HCT116 (cell line): Measurements from ENCODE around the gene FGF14. TPM values are rescaled to one million over a fixed set of nuclear protein-coding genes. Genes with fewer than 3 reads are reported as not detected.

Source experiments
- ATAC-seq: fragments of 200-7000 bp; cut with Tn5 transposase; 2 replicates; pipeline ENCODE4 v1.9.1; 2020; ENCODE audit warnings: mild to moderate bottlenecking, moderate library complexity
- BruUV-seq: library from RNA; stranded (reverse); fragments of 400-500 nt; replicated peaks from 2 replicates; lab custom pipeline; 2021; lab: Mats Ljungman, UMichigan
- CTCF ChIA-PET: fragments of 300-600 bp; sonication (Branson Sonifier 250); formaldehyde crosslinking; loops from one replicate; lab custom pipeline; 2021; ENCODE audit warnings: antibody characterized with exemption; lab: Charles Lee
- POLR2A ChIA-PET: fragments of 300-600, 350-600 bp; sonication (Branson Sonifier 250); formaldehyde crosslinking; loops from one replicate; lab custom pipeline; 2021; ENCODE audit warnings: antibody characterized with exemption; lab: Charles Lee
- RAD21 ChIA-PET, 2 experiments: fragments of 300-600 bp; sonication (Branson Sonifier 250); formaldehyde crosslinking; loops; one replicate each; lab custom pipeline; 2023; ENCODE audit warnings: low total read pairs in 2 of 2; ENCODE audit not compliant: uncharacterized antibody in 2 of 2, unreplicated experiment in 2 of 2, low non-redundant PET in 1 of 2; lab: Charles Lee
- DNase-seq: peaks from one replicate; pipeline ENCODE4 v3.0.0-alpha.2; 2010; ENCODE audit warnings: low read depth, low spot score
- H2AFZ ChIP-seq: fragments of 200-600 bp; shearing (Covaris generic), sonication (generic); 2 replicates; pipeline ENCODE4 v1.6.1; 2017; ENCODE audit warnings: low read depth, mixed run types, mixed read lengths, antibody characterized with exemption, low read length; ENCODE audit not compliant: poor library complexity, severe bottlenecking
- H3K27ac ChIP-seq: 2 replicates; pipeline ENCODE4 v1.5.1; 2012; ENCODE audit warnings: low read depth, low read length
- H3K27me3 ChIP-seq: fragments of 200-600 bp; sonication (generic); 2 replicates; pipeline ENCODE4 v1.6.1; 2016; ENCODE audit warnings: mixed run types, low read length, mixed read lengths; ENCODE audit not compliant: insufficient read depth
- H3K36me3 ChIP-seq, 2 experiments: fragments of 200-500 bp in 1 of 2; fragments of 200-600 bp in 1 of 2; sonication (Bioruptor generic) in 1 of 2; sonication (generic) in 1 of 2; 2 replicates each; pipeline versions ENCODE4 v1.5.1 to v1.6.1; 2014 to 2016; ENCODE audit warnings: low read length in 2 of 2, inconsistent platforms in 1 of 2, mixed read lengths in 1 of 2, mixed run types in 1 of 2; ENCODE audit not compliant: insufficient read depth in 2 of 2, control insufficient read depth in 1 of 2
- H3K4me1 ChIP-seq, 2 experiments: fragments of 200-600 bp in 1 of 2; sonication (generic) in 1 of 2; 2 replicates each; pipeline versions ENCODE4 v1.5.1 to v1.6.1; 2012 to 2017; ENCODE audit warnings: low read length in 2 of 2, inconsistent platforms in 1 of 2, mild to moderate bottlenecking in 1 of 2, mixed read lengths in 1 of 2, mixed run types in 1 of 2, moderate library complexity in 1 of 2; ENCODE audit not compliant: insufficient read depth in 2 of 2, control insufficient read depth in 1 of 2
- H3K4me2 ChIP-seq: fragments of 200-600 bp; sonication (generic); 2 replicates; pipeline ENCODE4 v1.6.1; 2017; ENCODE audit warnings: mixed run types, low read length, mixed read lengths
- H3K4me3 ChIP-seq, 2 experiments: fragments of 200-600 bp in 1 of 2; sonication (generic) in 1 of 2; replicated peaks in 1 of 2; 2 replicates each; pipeline ENCODE4 v1.5.1; 2011 to 2016; ENCODE audit warnings: low read length in 2 of 2, control low read depth in 1 of 2, low read depth in 1 of 2, mild to moderate bottlenecking in 1 of 2, mixed read lengths in 1 of 2, mixed run types in 1 of 2
- H3K79me2 ChIP-seq: fragments of 200-600 bp; sonication (generic); 2 replicates; pipeline ENCODE4 v1.6.1; 2017; ENCODE audit warnings: mild to moderate bottlenecking, mixed run types, low read length, moderate library complexity, mixed read lengths; ENCODE audit not compliant: insufficient read depth
- H3K9ac ChIP-seq: fragments of 200-600 bp; sonication (generic); 2 replicates; pipeline ENCODE4 v1.6.1; 2016; ENCODE audit warnings: low read length, mixed read lengths
- H3K9me2 ChIP-seq: fragments of 200-600 bp; sonication (generic), shearing (Covaris generic); 2 replicates; pipeline ENCODE4 v1.6.1; 2017; ENCODE audit warnings: mixed run types, mild to moderate bottlenecking, moderate library complexity; ENCODE audit not compliant: insufficient read depth
- H3K9me3 ChIP-seq, 2 experiments: fragments of 200-500 bp in 1 of 2; fragments of 200-600 bp in 1 of 2; sonication (Bioruptor generic) in 1 of 2; sonication (generic) in 1 of 2; 2 replicates each; pipeline ENCODE4 v1.6.1; 2014 to 2017; ENCODE audit warnings: low read length in 2 of 2, mixed read lengths in 2 of 2, inconsistent platforms in 1 of 2, low read depth in 1 of 2, mild to moderate bottlenecking in 1 of 2, mixed run types in 1 of 2, moderate library complexity in 1 of 2; ENCODE audit not compliant: control insufficient read depth in 1 of 2, insufficient read depth in 1 of 2
- H4K20me1 ChIP-seq: fragments of 200-600 bp; sonication (generic), shearing (Covaris generic); 2 replicates; pipeline ENCODE4 v1.6.1; 2017; ENCODE audit warnings: mixed run types, mild to moderate bottlenecking, moderate library complexity; ENCODE audit not compliant: insufficient read depth
- CBX3 ChIP-seq: IDR thresholded peaks from 2 replicates; pipeline ENCODE4 v1.6.1; 2012; ENCODE audit warnings: low read depth
- CEBPB ChIP-seq: IDR thresholded peaks from 2 replicates; pipeline ENCODE4 v1.6.1; 2012; ENCODE audit warnings: low read depth
- EGR1 ChIP-seq: IDR thresholded peaks from 2 replicates; pipeline ENCODE4 v1.6.1; 2012; ENCODE audit warnings: low read depth
- EZH2 ChIP-seq: fragments of 200-600 bp; sonication (generic); IDR thresholded peaks from 2 replicates; pipeline ENCODE4 v1.6.1; 2017; ENCODE audit warnings: antibody characterized with exemption, mixed run types
- EZH2phosphoT487 ChIP-seq: fragments of 200-600 bp; IDR thresholded peaks from 2 replicates; pipeline ENCODE4 v1.6.1; 2018; ENCODE audit warnings: antibody characterized with exemption, borderline replicate concordance
- FOSL1 ChIP-seq: IDR thresholded peaks from 2 replicates; pipeline ENCODE4 v1.6.1; 2012; ENCODE audit warnings: low read depth
- POLR2A ChIP-seq: IDR thresholded peaks from 2 replicates; pipeline ENCODE4 v1.7.0; 2011; ENCODE audit warnings: borderline replicate concordance; ENCODE audit not compliant: insufficient read depth, insufficient read length; ENCODE audit errors: extremely low read depth
- POLR2AphosphoS5 ChIP-seq: IDR thresholded peaks from 2 replicates; pipeline ENCODE4 v1.6.1; 2011; ENCODE audit warnings: mild to moderate bottlenecking, low read depth, low read length, moderate library complexity
- RAD21 ChIP-seq: IDR thresholded peaks from 2 replicates; pipeline ENCODE4 v1.6.1; 2012; ENCODE audit warnings: low read depth, mild to moderate bottlenecking
- SP1 ChIP-seq: IDR thresholded peaks from 2 replicates; pipeline ENCODE4 v1.6.1; 2012; ENCODE audit warnings: low read depth
- TCF7L2 ChIP-seq: IDR thresholded peaks from 2 replicates; pipeline ENCODE4 v1.7.0; 2011; ENCODE audit warnings: borderline replicate concordance, inconsistent platforms; ENCODE audit not compliant: insufficient read depth, insufficient read length; ENCODE audit errors: extremely low read depth
- ZNF274 ChIP-seq: fragments of 200-500 bp; sonication (Bioruptor generic); IDR thresholded peaks from 2 replicates; pipeline ENCODE4 v1.6.1; 2014; ENCODE audit warnings: mild to moderate bottlenecking, low read depth, low read length, inconsistent platforms
- intact Hi-C: fragments of 100-400 bp; cut with micrococcal nuclease; formaldehyde crosslinking; loops from 2 replicates; pipeline ENCODE4 v1.10.0; 2022
- total RNA-seq: library from RNA; stranded (reverse); gene quantifications from one replicate; pipeline ENCODE4 v1.2.1, GENCODE V29; 2021; ENCODE audit not compliant: unreplicated experiment
- TF ChIP-seq, protein P1 (sequence below): IDR thresholded peaks from 2 replicates; pipeline ENCODE4 v1.6.1; 2012
- TF ChIP-seq, protein P2 (sequence below), 3 experiments: fragments of 200-600 bp in 1 of 3; sonication (generic) in 1 of 3; IDR thresholded peaks in 2 of 3; conservative IDR thresholded peaks in 1 of 3; 2 replicates each; pipeline ENCODE4 v1.5.1; 2012 to 2017; ENCODE audit warnings: low read depth in 2 of 3, low read length in 2 of 3, antibody characterized with exemption in 1 of 3, borderline replicate concordance in 1 of 3, control low read depth in 1 of 3, mild to moderate bottlenecking in 1 of 3, mixed read lengths in 1 of 3, mixed run types in 1 of 3, moderate library complexity in 1 of 3; ENCODE audit not compliant: insufficient read depth in 1 of 3

Gene FGF14
- total RNA-seq, 1 experiment from 2014 or later, result not detected

DNA sequence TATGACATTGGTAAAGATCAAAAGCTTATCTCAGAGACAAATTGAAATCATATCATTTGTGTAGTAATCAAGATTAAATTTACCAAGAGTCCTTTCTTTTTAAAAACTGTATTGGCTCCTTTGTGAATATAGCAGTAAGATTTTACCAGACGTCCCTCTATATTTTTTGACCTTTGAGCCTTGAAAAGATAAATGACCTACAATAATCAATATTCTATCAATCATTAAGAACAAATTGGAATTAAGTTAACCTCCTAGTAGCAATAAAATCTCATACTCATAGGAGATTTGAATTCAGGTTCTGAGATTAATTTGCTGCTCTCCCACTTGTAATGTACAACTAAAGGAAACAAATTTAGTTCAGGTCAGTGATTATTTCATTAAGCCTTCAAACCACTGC is 78.3 kb downstream of the FGF14 start:
- ATAC-seq, result no peak
- no peaks in the 10 kb centered on the region for H3K9me2 ChIP-seq
- no peak overlapping the region for H2AFZ ChIP-seq
- POLR2A ChIA-PET, result no interaction called here
- no peak overlapping the region for H3K27ac ChIP-seq
- H3K79me2 ChIP-seq, result no peaks in the 10 kb centered on the region
- BruUV-seq, result no TSS peak
- intact Hi-C loops, result no loop called here
- RAD21 ChIA-PET, result no interaction called here
- H3K4me2 ChIP-seq, result no peak overlapping the region
- H3K4me3 ChIP-seq, result no peak overlapping the region
- no peaks in the 10 kb centered on the region for H4K20me1 ChIP-seq
- CTCF ChIA-PET, result no interaction called here
- no peaks in the 10 kb centered on the region for H3K27me3 ChIP-seq
- DNase-seq, result no peak
- H3K36me3 ChIP-seq, result no peaks in the 10 kb centered on the region
- H3K4me1 ChIP-seq, result no peaks in the 10 kb centered on the region
- no peak for TF ChIP-seq EZH2
- TF ChIP-seq, protein P1, sequence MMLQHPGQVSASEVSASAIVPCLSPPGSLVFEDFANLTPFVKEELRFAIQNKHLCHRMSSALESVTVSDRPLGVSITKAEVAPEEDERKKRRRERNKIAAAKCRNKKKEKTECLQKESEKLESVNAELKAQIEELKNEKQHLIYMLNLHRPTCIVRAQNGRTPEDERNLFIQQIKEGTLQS, result no peak
- no peak for TF ChIP-seq RAD21
- no peaks in the 10 kb centered on the region for H3K9me3 ChIP-seq
- no peak overlapping the region for H3K9ac ChIP-seq

DNA sequence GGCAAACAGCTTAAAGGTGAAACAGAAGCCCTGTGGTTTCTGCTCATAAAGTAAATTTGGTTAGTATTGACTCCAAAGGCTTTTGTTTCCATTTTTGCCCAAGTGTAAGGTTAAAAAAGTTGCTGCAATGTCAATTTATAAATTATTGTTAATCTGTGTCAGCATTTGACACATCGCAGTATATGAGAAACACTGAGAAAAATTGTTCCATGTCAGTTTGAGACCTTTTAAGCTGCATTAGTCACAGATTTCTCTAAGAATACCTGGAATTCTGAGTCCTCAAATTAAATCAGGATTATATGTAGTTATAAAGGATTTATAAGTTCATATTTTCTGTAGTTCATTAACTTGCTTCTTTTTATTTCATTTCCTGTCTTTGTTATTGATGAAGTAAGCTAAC is 78.8 kb downstream of the FGF14 start:
- Histone ChIP-seq H3K27ac (no peak overlapping the region), H3K9me2 (no peaks in the 10 kb centered on the region), H2AFZ (no peak overlapping the region), H3K27me3 (no peaks in the 10 kb centered on the region), H3K79me2 (no peaks in the 10 kb centered on the region), H3K4me1 (no peaks in the 10 kb centered on the region), H3K9me3 (no peaks in the 10 kb centered on the region), H3K4me2 (no peak overlapping the region), H4K20me1 (no peaks in the 10 kb centered on the region), H3K36me3 (no peaks in the 10 kb centered on the region), H3K9ac (no peak overlapping the region), H3K4me3 (no peak overlapping the region)
- ChIA-PET RAD21 (no interaction called here), CTCF (no interaction called here), POLR2A (no interaction called here)
- TF ChIP-seq POLR2A, result no peak
- TF ChIP-seq EZH2phosphoT487, result no peak
- TF ChIP-seq POLR2AphosphoS5, result no peak
- no peak for TF ChIP-seq FOSL1
- TF ChIP-seq SP1, result no peak
- TF ChIP-seq CBX3, result no peak
- TF ChIP-seq, protein P2, sequence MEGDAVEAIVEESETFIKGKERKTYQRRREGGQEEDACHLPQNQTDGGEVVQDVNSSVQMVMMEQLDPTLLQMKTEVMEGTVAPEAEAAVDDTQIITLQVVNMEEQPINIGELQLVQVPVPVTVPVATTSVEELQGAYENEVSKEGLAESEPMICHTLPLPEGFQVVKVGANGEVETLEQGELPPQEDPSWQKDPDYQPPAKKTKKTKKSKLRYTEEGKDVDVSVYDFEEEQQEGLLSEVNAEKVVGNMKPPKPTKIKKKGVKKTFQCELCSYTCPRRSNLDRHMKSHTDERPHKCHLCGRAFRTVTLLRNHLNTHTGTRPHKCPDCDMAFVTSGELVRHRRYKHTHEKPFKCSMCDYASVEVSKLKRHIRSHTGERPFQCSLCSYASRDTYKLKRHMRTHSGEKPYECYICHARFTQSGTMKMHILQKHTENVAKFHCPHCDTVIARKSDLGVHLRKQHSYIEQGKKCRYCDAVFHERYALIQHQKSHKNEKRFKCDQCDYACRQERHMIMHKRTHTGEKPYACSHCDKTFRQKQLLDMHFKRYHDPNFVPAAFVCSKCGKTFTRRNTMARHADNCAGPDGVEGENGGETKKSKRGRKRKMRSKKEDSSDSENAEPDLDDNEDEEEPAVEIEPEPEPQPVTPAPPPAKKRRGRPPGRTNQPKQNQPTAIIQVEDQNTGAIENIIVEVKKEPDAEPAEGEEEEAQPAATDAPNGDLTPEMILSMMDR (IDR thresholded peaks at IDR 0.05 in 2 of 3, conservative IDR thresholded peaks at IDR 0.05 in 1 of 3; ENCODE audit: borderline replicate concordance in 1 of 3, insufficient read depth in 1 of 3, low read depth in 2 of 3, low read length in 2 of 3), result no peak
- TF ChIP-seq EGR1, result no peak
- no peak for TF ChIP-seq RAD21
- no peak for TF ChIP-seq CEBPB
- TF ChIP-seq EZH2, result no peak
- no peak for TF ChIP-seq TCF7L2
- no peak for TF ChIP-seq ZNF274
- DNase-seq, result no peak
- BruUV-seq, result no TSS peak
- intact Hi-C loops, result no loop called here
- ATAC-seq, result no peak
